Mononuclear cell (primary cell): Measurements from ENCODE around the gene SECTM1. TPM values are rescaled to one million over a fixed set of nuclear protein-coding genes. Genes with fewer than 3 reads are reported as not detected.
"Not testable (repeated sequence)": the region's sequence is repeated elsewhere in the genome, so short reads cannot be mapped to it uniquely, and the experiment has no call there.

Source experiments
- H3K27me3 ChIP-seq: 2 replicates; pipeline ENCODE4 v1.6.0; 2011; ENCODE audit warnings: low read length, control low read depth; ENCODE audit not compliant: insufficient read depth
- H3K4me1 ChIP-seq: 2 replicates; pipeline ENCODE4 v1.5.1; 2011; ENCODE audit warnings: mild to moderate bottlenecking, low read length, control low read depth; ENCODE audit not compliant: insufficient read depth
- H3K4me3 ChIP-seq: 2 replicates; pipeline ENCODE4 v1.5.1; 2011; ENCODE audit warnings: mild to moderate bottlenecking, low read length, moderate library complexity
- H3K9me3 ChIP-seq: 2 replicates; pipeline ENCODE4 v1.5.1; 2011; ENCODE audit warnings: low read depth, mild to moderate bottlenecking, control low read depth, low read length
- total RNA-seq: library from RNA; depleted of rRNA; stranded (reverse); fragments of >200 nt; gene quantifications from one replicate; pipeline ENCODE4 v1.2.3, GENCODE V29; 2012

SECTM1 gene
- 49.5 TPM for total RNA-seq

- Histone ChIP-seq H3K4me1 (peaks cover 42% of the 10 kb centered on the region), H3K27me3 (no peaks in the 10 kb centered on the region), H3K4me3 (peak within 1 kb of the TSS; percentile 52), H3K9me3 (no peaks in the 10 kb centered on the region)
Measured at GRCh38 chr17:82333279-82334171, at the start of gene SECTM1. SECTM1 (minus strand) TSS chr17:82333766; CDS start chr17:82327240, 6,526 bp downstream.

- H3K27me3 ChIP-seq: no peaks in the 10 kb centered on the region
- H3K4me3 ChIP-seq: no peak overlapping the region
- no peaks in the 10 kb centered on the region for H3K4me1 ChIP-seq
- H3K9me3 ChIP-seq: no peaks in the 10 kb centered on the region
Measured at GRCh38 chr17:82382933-82383255, 49.3 kb upstream of the SECTM1 start.

GRCh38 chr17:82382220-82382932 is 48.8 kb upstream of the SECTM1 start:
- not testable (repeated sequence) for H3K4me1 ChIP-seq, H3K27me3 ChIP-seq, H3K4me3 ChIP-seq, H3K9me3 ChIP-seq

- H3K9me3 ChIP-seq, H3K27me3 ChIP-seq, H3K4me3 ChIP-seq, H3K4me1 ChIP-seq: not testable (repeated sequence)
Measured at GRCh38 chr17:82381703-82382009, 48.1 kb upstream of the SECTM1 start.

- no peaks in the 10 kb centered on the region for H3K4me1 ChIP-seq
- H3K9me3 ChIP-seq: no peaks in the 10 kb centered on the region
- H3K27me3 ChIP-seq: no peaks in the 10 kb centered on the region
- no peak overlapping the region for H3K4me3 ChIP-seq
Measured at GRCh38 chr17:82380860-82381702, 47.5 kb upstream of the SECTM1 start.

DNA sequence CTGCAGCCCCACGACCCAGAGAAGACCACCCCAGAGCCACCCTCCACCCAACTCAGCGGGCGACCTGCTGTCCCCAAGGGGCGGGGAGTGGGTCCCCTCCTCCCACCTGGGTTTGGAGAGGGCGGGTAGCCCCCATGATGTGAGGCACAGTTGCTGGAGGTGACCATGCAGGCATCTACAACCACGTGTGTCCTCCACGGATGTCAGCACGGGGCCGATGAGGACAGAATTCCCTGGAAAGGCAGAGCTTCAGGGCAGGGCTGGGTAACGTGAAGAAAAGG is 45.1 kb upstream of the SECTM1 start:
- Histone ChIP-seq H3K4me3 (no peak overlapping the region), H3K27me3 (peaks cover 6% of the 10 kb centered on the region), H3K4me1 (no peaks in the 10 kb centered on the region), H3K9me3 (no peaks in the 10 kb centered on the region)

DNA sequence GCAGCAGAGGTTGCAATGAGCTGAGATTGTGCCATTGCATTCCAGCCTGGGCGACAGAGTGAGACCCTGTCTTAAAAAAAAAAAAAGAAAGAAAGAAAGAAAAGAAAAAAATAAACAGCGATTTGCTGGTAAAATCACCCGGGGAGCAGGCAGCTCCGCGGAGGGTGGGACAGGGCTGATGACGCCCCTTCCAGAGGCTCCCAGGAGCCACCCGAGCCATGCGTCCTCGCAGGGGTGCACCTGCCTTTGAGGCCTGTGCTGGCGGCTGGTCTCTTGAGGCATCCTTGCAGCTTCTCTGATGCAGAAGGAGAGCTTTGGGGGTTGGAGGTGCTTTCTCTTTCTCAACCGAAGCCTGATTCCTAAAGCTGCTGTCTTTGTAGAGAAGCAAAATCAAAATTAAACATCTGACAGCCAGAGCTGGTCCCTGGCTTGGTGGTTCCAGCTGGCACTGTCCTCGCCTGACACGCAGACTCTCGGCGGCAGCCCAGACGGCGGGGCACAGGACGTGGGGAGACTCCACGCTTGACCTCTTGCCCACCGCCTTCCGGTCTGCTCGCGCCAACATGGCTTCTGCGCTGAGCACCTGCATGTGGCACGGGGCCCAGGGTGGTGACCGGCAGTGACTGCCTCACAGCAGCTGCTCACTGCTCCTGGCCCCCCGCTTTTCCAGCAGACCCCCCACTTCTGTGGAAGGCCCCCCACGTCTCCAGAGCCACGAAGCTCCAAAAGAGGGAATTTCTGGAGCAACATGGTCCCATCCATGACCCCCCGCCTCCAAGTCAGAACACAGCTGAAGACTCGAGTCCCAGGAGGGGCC is 44.6 kb upstream of the SECTM1 start:
- Histone ChIP-seq H3K27me3 (peaks cover 11% of the 10 kb centered on the region), H3K9me3 (no peaks in the 10 kb centered on the region), H3K4me1 (no peaks in the 10 kb centered on the region), H3K4me3 (no peak overlapping the region)

DNA sequence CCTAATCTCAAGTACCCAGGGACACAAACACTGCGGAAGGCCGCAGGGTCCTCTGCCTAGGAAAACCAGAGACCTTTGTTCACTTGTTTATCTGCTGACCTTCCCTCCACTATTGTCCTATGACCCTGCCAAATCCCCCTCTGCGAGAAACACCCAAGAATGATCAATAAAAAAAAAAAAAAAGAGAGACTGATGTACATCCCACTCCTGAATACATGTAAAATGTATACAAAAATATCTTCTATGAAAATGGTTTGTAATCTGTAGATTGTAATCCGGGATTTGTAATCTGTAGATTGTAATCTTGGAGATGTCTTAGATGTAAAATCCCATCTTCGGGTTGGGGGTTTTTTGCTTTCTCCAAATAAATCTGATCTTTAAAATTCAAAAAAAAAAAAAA is 43.7 kb upstream of the SECTM1 start:
- H3K4me1 ChIP-seq, H3K4me3 ChIP-seq, H3K9me3 ChIP-seq: not testable (repeated sequence)
- peaks cover 20% of the 10 kb centered on the region for H3K27me3 ChIP-seq

DNA sequence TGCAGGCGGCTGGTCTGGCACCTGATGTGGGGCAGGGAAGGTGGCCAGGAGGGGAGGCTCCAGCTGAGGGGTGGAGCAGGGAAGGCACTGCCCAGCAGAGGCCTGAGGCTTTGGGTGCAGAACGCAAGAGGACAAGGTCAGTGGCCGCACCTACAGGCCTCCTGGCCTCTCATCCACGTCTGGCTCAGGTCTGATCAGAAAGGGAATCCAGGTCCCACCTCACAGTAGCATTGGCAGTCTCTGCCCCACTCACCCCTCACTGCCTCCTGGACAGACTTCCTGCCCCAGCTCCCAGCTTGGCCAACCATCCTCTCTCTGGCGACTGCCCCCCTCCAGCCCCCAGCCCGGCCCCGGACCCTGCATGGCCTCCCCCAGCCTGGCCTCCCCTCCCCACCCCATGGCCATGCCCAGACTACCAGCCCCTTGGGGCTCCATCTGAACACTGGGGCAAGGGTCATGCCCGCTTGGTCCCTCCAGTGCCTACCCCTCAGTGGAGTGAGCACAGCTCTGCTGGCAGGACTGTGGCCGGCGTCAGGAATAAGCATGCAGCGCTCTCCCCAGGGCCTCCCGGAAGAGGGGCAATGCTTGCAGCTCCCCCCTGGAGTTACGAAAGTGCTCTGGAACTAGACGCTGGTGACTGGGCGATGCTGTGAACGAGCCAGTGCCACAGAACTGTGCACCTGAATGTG is 42.6 kb upstream of the SECTM1 start:
- peaks cover 24% of the 10 kb centered on the region for H3K27me3 ChIP-seq
- H3K4me3 ChIP-seq: no peak overlapping the region
- no peaks in the 10 kb centered on the region for H3K9me3 ChIP-seq
- H3K4me1 ChIP-seq: peaks cover 7% of the 10 kb centered on the region

GRCh38 chr17:82375359-82376041 is 41.9 kb upstream of the SECTM1 start:
- Histone ChIP-seq H3K4me3 (no peak overlapping the region), H3K4me1 (peaks cover 14% of the 10 kb centered on the region), H3K27me3 (peaks cover 31% of the 10 kb centered on the region), H3K9me3 (no peaks in the 10 kb centered on the region)

DNA sequence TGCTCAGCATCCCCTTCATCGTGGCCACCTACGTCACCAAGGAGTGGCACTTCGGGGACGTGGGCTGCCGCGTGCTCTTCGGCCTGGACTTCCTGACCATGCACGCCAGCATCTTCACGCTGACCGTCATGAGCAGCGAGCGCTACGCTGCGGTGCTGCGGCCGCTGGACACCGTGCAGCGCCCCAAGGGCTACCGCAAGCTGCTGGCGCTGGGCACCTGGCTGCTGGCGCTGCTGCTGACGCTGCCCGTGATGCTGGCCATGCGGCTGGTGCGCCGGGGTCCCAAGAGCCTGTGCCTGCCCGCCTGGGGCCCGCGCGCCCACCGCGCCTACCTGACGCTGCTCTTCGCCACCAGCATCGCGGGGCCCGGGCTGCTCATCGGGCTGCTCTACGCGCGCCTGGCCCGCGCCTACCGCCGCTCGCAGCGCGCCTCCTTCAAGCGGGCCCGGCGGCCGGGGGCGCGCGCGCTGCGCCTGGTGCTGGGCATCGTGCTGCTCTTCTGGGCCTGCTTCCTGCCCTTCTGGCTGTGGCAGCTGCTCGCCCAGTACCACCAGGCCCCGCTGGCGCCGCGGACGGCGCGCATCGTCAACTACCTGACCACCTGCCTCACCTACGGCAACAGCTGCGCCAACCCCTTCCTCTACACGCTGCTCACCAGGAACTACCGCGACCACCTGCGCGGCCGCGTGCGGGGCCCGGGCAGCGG is 41.2 kb upstream of the SECTM1 start:
- Histone ChIP-seq H3K27me3 (peaks cover 35% of the 10 kb centered on the region), H3K9me3 (no peaks in the 10 kb centered on the region), H3K4me3 (no peak overlapping the region), H3K4me1 (peaks cover 15% of the 10 kb centered on the region)

DNA sequence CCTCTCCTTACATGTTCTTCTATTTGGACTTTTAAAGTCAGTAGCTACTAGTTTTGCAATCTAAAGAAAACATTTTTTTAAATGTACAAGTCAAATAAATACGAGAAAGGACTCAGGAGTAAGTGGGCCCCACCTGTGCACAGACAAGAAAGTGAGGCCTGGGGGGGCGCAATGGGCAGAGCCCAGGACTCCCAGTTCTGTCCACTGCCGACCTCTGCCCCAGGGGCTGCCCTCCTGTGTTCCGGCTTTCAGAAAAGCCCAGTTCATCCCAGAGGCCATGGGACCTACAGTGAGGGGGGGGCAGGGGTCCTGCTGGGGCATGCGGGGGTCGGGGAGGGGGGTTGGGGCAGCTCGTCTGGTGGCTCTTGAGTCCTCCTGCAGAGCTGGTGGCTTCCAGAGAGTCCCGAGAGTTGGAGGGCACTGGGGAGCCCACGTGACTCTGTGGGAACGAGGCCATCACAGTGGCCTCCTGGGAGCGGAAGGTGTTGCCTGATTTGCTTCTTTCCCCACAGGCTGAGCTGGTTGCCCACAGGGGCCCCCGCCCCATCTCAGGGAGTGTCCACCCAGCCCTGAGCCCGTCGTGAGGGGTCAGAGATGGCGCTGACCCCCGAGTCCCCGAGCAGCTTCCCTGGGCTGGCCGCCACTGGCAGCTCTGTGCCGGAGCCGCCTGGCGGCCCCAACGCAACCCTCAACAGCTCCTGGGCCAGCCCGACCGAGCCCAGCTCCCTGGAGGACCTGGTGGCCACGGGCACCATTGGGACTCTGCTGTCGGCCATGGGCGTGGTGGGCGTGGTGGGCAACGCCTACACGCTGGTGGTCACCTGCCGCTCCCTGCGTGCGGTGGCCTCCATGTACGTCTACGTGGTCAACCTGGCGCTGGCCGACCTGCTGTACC is 40.4 kb upstream of the SECTM1 start:
- H3K27me3 ChIP-seq: peaks cover 40% of the 10 kb centered on the region
- H3K9me3 ChIP-seq: no peaks in the 10 kb centered on the region
- no peak overlapping the region for H3K4me3 ChIP-seq
- H3K4me1 ChIP-seq: peaks cover 15% of the 10 kb centered on the region

- not testable (repeated sequence) for H3K9me3 ChIP-seq, H3K4me3 ChIP-seq
- Histone ChIP-seq H3K27me3 (peaks cover 40% of the 10 kb centered on the region), H3K4me1 (peaks cover 15% of the 10 kb centered on the region)
Measured at GRCh38 chr17:82373072-82373452, 39.5 kb upstream of the SECTM1 start.
